Neural progenitor cell (in vitro differentiated cells): ENCODE measurements around the gene CD34.
"Not testable (repeated sequence)": the region's sequence is repeated elsewhere in the genome, so short reads cannot be mapped to it uniquely, and the experiment has no call there.

ENCODE experiments used
- CTCF ChIP-seq: fragments of 200-600 bp; sonication (generic); IDR thresholded peaks from 2 replicates; pipeline ENCODE4 v1.5.1; 2017; ENCODE audit warnings: antibody characterized with exemption, mild to moderate bottlenecking
- EZH2 ChIP-seq: fragments of 200-600 bp; sonication (generic); IDR thresholded peaks from 2 replicates; pipeline ENCODE4 v1.6.1; 2017; ENCODE audit warnings: antibody characterized with exemption, mild to moderate bottlenecking, moderate library complexity
- EZH2phosphoT487 ChIP-seq: fragments of 200-600 bp; sonication (generic); IDR thresholded peaks from 2 replicates; pipeline ENCODE4 v1.6.1; 2017; ENCODE audit warnings: antibody characterized with exemption

GRCh38 chr1:207877914-207878313 is 33.0 kb downstream of the CD34 start:
- not testable (repeated sequence) for TF ChIP-seq CTCF, EZH2phosphoT487, EZH2
